BJ (cell line): ENCODE results near the gene SPRR2D. TPM values are rescaled to one million over a fixed set of nuclear protein-coding genes. Genes with fewer than 3 reads are reported as not detected.
"Not testable (repeated sequence)": the region's sequence is repeated elsewhere in the genome, so short reads cannot be mapped to it uniquely, and the experiment has no call there.

Experiments
- CTCF ChIA-PET: fragments of 350-600 bp; formaldehyde crosslinking; extraction: SDS; loops from one replicate; lab custom pipeline; 2021; ENCODE audit warnings: antibody characterized with exemption, inconsistent platforms; lab: Yijun Ruan, JAX
- POLR2A ChIA-PET: fragments of 300-600 bp; sonication (Branson Sonifier 250); formaldehyde crosslinking; extraction: SDS; loops from one replicate; lab custom pipeline; 2021; ENCODE audit warnings: antibody characterized with exemption; lab: Charles Lee
- DNase-seq: peaks from one replicate; pipeline ENCODE4 v3.0.0-alpha.2; 2011; ENCODE audit warnings: low read depth
- H3K27me3 ChIP-seq: 2 replicates; pipeline ENCODE4 v1.6.0; 2011; ENCODE audit warnings: low read length; ENCODE audit not compliant: control insufficient read depth, insufficient read depth
- H3K36me3 ChIP-seq: 2 replicates; pipeline ENCODE4 v1.5.1; 2011; ENCODE audit warnings: low read length; ENCODE audit not compliant: control insufficient read depth, insufficient read depth
- H3K4me3 ChIP-seq: 2 replicates; pipeline ENCODE4 v1.5.1; 2011; ENCODE audit warnings: low read depth, mild to moderate bottlenecking, control low read depth, low read length
- polyA plus RNA-seq: library from polyadenylated mRNA; depleted of rRNA; stranded (reverse); fragments of >200 nt; gene quantifications from 2 replicates; pipeline ENCODE4 v1.2.3, GENCODE V29; 2011
- TF ChIP-seq, protein P1 (sequence below): IDR thresholded peaks from 2 replicates; pipeline ENCODE4 v1.5.1; 2011; ENCODE audit warnings: low read depth, mild to moderate bottlenecking, control low read depth, inconsistent platforms, low read length, moderate library complexity; ENCODE audit not compliant: insufficient read depth

The SPRR2D gene
- polyA plus RNA-seq, 1 experiment = not detected

DNA sequence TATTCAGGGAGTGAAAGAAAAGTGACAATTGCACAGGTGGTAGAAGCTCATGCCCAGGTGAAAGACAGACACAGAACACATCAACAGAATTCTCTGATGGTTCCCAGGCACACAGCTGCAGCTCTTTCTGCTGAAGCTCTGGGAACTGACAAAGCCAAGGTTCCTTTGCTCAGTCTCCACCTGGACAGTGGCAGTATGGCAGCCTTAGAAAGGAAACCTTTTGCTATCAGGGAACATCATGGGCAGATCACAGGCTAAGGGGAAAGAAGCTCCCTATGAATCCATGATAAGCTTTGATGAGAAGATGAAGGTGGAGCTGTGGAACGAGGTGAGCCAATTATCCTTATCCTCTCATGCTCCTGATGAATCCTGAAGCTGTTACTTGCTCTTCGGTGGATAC, 29.3 kb upstream of the SPRR2D start:
- TF ChIP-seq, protein P1, sequence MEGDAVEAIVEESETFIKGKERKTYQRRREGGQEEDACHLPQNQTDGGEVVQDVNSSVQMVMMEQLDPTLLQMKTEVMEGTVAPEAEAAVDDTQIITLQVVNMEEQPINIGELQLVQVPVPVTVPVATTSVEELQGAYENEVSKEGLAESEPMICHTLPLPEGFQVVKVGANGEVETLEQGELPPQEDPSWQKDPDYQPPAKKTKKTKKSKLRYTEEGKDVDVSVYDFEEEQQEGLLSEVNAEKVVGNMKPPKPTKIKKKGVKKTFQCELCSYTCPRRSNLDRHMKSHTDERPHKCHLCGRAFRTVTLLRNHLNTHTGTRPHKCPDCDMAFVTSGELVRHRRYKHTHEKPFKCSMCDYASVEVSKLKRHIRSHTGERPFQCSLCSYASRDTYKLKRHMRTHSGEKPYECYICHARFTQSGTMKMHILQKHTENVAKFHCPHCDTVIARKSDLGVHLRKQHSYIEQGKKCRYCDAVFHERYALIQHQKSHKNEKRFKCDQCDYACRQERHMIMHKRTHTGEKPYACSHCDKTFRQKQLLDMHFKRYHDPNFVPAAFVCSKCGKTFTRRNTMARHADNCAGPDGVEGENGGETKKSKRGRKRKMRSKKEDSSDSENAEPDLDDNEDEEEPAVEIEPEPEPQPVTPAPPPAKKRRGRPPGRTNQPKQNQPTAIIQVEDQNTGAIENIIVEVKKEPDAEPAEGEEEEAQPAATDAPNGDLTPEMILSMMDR = no peak
- ChIA-PET POLR2A (no interaction called here), CTCF (no interaction called here)
- Histone ChIP-seq H3K27me3 (no peaks in the 10 kb centered on the region), H3K36me3 (no peaks in the 10 kb centered on the region), H3K4me3 (no peak overlapping the region)
- no peak for DNase-seq

DNA sequence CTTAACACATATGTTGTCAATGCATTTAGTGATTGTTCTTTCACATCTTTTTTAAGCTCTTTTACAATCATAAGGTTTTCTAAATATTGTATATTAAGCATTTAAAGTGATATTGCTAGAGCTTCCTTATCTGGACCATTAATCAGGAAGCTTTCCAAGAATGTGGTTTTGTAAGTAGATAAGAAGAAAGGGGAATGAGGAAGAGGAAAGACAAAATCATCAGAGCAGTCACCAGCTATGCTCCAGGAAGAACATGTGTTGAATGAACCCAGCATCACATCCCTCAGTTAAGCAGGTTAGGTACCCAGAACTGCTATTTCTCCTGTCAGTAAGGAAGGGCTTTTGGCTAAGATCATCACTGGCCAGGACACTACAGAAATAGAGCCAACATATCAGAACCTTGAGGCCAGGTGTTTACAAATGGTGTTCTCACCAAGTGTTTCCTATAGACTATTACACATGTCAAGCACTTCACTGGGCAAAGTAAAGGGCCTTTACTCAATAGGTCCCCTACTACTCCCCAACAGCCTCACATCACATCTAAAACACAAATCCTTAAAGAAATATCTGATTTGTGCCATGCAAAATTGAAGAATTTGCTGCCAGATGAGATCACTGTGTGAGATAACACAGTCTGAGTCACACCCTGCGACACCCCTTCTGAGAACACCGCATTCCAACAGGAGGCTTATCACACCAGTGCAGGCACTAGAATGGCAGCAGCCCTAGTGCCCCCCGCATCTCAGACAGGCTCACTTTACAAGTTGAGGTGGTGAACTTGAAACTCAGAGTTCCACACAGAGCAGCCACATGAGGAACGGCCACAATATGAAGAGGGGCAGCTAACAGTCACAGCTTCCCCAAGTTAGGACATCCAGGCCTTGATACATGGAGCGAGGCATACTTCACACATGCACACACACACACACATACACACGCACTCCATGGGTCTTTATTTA, 18.2 kb upstream of the SPRR2D start:
- TF ChIP-seq, protein P1 = no peak
- H3K36me3 ChIP-seq = no peaks in the 10 kb centered on the region
- H3K4me3 ChIP-seq = no peak overlapping the region
- CTCF ChIA-PET = no interaction called here
- no peak for DNase-seq
- H3K27me3 ChIP-seq = no peaks in the 10 kb centered on the region
- POLR2A ChIA-PET = no interaction called here

DNA sequence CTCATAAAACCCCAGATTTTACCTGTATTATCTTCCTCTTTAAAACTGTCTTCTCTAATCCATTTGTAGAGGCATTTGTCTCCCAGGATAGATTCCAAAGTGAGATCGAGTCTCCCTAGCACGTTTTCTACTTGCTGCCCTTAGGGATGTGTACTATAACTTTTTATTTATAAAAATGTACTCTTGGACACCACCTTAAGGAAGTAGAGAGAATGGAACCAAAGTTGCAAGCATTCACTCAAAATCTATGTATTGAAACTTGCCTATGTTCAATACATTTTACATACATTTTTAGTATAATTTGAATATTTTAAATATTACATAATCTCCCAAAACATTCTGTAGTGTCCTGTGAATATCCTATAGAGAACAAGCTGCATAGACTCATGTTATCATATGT, 17.2 kb upstream of the SPRR2D start:
- no peak overlapping the region for H3K4me3 ChIP-seq
- POLR2A ChIA-PET = no interaction called here
- no peaks in the 10 kb centered on the region for H3K36me3 ChIP-seq
- TF ChIP-seq, protein P1 = no peak
- no peaks in the 10 kb centered on the region for H3K27me3 ChIP-seq
- CTCF ChIA-PET = no interaction called here
- no peak for DNase-seq

DNA sequence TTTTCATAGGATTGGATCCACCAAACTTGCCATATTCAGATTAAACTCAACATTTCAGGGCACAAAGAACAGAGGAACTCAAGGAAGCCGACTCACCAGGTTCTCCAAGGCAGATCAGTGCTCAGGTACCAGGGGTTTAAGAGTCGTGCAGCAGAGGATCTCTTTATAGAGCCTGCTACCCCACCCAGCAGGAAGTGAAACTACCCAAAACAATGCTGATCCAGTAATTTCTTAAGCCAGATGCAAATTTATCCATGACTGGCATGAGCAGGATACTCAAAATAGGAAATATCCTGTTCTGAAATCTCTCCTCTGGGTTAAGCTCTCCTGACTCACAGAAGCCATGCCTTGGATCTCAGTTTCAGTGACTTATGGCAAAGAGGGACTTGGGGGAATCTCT, 16.5 kb upstream of the SPRR2D start, which contains the start of gene SPRR2A:
SPRR2A (minus strand) TSS at position 138 of the 400 bp plus-strand sequence. CDS start 777 bp downstream, outside the sequence.
- H3K27me3 ChIP-seq = no peaks in the 10 kb centered on the region
- CTCF ChIA-PET = no interaction called here
- H3K4me3 ChIP-seq = no peak within 1 kb of the TSS
- POLR2A ChIA-PET = no interaction called here
- H3K36me3 ChIP-seq = no peaks in the 10 kb centered on the region
- DNase-seq = no peak
- TF ChIP-seq, protein P1 = no peak

DNA sequence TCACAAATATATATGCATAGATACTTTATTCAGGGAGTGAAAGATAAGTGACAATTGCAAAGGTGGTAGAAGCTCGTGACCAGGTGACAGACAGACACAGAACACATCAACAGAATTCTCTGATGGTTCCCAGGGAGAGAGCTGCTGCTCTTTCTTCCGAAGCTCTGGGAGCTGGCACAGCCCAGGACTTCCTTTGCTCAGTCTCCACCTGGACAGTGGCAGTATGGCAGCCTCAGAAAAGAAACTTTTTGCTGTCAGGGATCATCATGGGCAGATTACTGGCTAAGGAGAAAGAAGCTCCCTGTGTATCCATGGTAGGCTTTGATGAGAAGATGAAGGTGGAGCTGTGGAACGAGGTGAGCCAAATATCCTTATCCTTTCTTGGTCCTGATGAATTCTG, 15.2 kb upstream of the SPRR2D start:
- CTCF ChIA-PET, H3K36me3 ChIP-seq, DNase-seq, POLR2A ChIA-PET, H3K27me3 ChIP-seq, H3K4me3 ChIP-seq: not testable (repeated sequence)
